Tibial nerve (tissue), 4 donors: ENCODE measurements around the gene SSH2. TPM values are rescaled to one million over a fixed set of nuclear protein-coding genes. Genes with fewer than 3 reads are reported as not detected.
"Not testable (repeated sequence)": the region's sequence is repeated elsewhere in the genome, so short reads cannot be mapped to it uniquely, and the experiment has no call there.

Experiments
- DNase-seq, 2 donors: peaks; one replicate each; pipeline ENCODE4 v3.0.0-alpha.2; 2019; ENCODE audit warnings: low spot score in 2 of 2
- H3K27ac ChIP-seq, 4 donors: fragments of 200-600 bp; sonication (generic) in 3 of 4; one replicate each; pipeline ENCODE4 v1.5.1; 2017 to 2019; ENCODE audit warnings: mild to moderate bottlenecking in 1 of 4
- H3K27me3 ChIP-seq, 2 donors: fragments of 200-600 bp; sonication (generic) in 1 of 2; one replicate each; pipeline versions ENCODE4 v1.5.1 to v1.6.0; 2017 to 2019
- H3K36me3 ChIP-seq, 3 donors: fragments of 200-600 bp; sonication (generic); one replicate each; pipeline ENCODE4 v1.5.1; 2018 to 2019
- H3K4me1 ChIP-seq, 4 donors: fragments of 200-600 bp; sonication (generic) in 3 of 4; one replicate each; pipeline ENCODE4 v1.5.1; 2017 to 2019
- H3K4me3 ChIP-seq, 4 donors: fragments of 200-600 bp; sonication (generic) in 3 of 4; one replicate each; pipeline ENCODE4 v1.5.1; 2017 to 2019; ENCODE audit warnings: mild to moderate bottlenecking in 1 of 4, moderate library complexity in 1 of 4
- H3K9me3 ChIP-seq, 4 donors: fragments of 200-600 bp; sonication (generic) in 3 of 4; one replicate each; pipeline ENCODE4 v1.5.1; 2017 to 2019
- EP300 ChIP-seq, 2 donors: sonication (generic); formaldehyde crosslinking; IDR thresholded peaks; one replicate each; pipeline ENCODE4 v1.6.1; 2017; ENCODE audit warnings: antibody characterized with exemption in 2 of 2, mild to moderate bottlenecking in 1 of 2
- POLR2A ChIP-seq, 2 donors: fragments of 450-650 bp; IDR thresholded peaks; one replicate each; pipeline ENCODE4 v1.6.1; 2017; ENCODE audit warnings: antibody characterized with exemption in 2 of 2, mild to moderate bottlenecking in 2 of 2, moderate library complexity in 2 of 2
- WGBS, 2 donors: methylation state at CpG; one replicate each; pipeline ENCODE4 v1.1.5; 2018; 5-methylcytosine and 5-hydroxymethylcytosine counted together
- total RNA-seq, 4 donors: library from RNA; depleted of rRNA; stranded (reverse); fragments of >200 nt; gene quantifications; one replicate each; pipeline ENCODE4 v1.1.0, GENCODE V29; 2016
- TF ChIP-seq, protein P1 (sequence below), 5 experiments: fragments of 200-600 bp in 3 of 5; fragments of 450-650 bp in 2 of 5; sonication (generic) in 3 of 5; IDR thresholded peaks; one replicate each; pipeline ENCODE4 v1.5.1; 2016 to 2019; ENCODE audit warnings: antibody characterized with exemption in 5 of 5, mild to moderate bottlenecking in 3 of 5, moderate library complexity in 2 of 5

Gene SSH2
- total RNA-seq, 4 donors from 2014 or later = 51.3 to 67.1 (median 55.7) TPM

DNA sequence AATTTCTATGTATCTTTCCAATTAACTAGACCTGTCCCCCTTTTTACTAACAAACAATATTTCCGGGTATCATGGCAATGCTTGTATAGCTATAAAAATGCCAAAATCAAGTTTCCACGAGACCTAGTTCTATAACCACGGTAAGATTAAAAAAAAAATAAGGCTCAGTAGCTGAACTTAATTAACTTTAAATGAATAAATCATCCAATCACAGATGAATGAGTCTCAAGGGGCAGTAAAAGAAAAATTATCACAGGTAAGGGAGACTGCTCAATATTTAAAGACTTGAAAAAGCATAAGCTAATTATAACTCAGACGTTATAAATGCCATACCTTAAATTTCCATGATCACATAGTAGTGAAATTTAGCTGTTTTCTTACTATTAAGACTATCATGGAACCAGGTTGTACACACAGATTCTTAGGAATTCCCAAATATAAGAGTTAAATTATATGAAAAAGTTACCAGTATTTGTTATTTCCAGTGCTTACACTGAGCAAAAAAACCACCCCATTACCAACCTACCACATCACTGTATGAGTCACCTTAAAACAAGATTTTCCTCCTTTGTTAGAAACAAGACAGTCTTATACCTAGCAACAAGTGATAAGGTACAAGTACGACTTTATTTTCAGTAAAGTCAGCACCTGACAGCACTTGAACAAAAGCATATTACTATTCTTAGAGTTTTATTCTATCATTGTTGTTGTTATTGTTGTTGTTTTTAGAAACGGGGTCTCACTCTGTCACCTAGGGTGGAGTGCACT lies 20.6 kb downstream of the SSH2 start:
- H3K9me3 ChIP-seq = peaks cover 0 to 5% (median 0%) of the 10 kb centered on the region in 4 donors
- no peak for DNase-seq
- H3K4me3 ChIP-seq = no peak overlapping the region
- 86 to 91% methylated on average over 6 of the region's 6 CpGs for WGBS, 2 donors
- no peaks in the 10 kb centered on the region for H3K27me3 ChIP-seq
- no peaks in the 10 kb centered on the region for H3K4me1 ChIP-seq
- TF ChIP-seq, protein P1, sequence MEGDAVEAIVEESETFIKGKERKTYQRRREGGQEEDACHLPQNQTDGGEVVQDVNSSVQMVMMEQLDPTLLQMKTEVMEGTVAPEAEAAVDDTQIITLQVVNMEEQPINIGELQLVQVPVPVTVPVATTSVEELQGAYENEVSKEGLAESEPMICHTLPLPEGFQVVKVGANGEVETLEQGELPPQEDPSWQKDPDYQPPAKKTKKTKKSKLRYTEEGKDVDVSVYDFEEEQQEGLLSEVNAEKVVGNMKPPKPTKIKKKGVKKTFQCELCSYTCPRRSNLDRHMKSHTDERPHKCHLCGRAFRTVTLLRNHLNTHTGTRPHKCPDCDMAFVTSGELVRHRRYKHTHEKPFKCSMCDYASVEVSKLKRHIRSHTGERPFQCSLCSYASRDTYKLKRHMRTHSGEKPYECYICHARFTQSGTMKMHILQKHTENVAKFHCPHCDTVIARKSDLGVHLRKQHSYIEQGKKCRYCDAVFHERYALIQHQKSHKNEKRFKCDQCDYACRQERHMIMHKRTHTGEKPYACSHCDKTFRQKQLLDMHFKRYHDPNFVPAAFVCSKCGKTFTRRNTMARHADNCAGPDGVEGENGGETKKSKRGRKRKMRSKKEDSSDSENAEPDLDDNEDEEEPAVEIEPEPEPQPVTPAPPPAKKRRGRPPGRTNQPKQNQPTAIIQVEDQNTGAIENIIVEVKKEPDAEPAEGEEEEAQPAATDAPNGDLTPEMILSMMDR (IDR thresholded peaks at IDR 0.05) = no peak
- TF ChIP-seq POLR2A (IDR thresholded peaks at IDR 0.05) (no peak), EP300 (IDR thresholded peaks at IDR 0.05) (no peak)
- no peak overlapping the region for H3K27ac ChIP-seq
- H3K36me3 ChIP-seq = peaks cover 0 to 4% (median 0%) of the 10 kb centered on the region in 3 donors

DNA sequence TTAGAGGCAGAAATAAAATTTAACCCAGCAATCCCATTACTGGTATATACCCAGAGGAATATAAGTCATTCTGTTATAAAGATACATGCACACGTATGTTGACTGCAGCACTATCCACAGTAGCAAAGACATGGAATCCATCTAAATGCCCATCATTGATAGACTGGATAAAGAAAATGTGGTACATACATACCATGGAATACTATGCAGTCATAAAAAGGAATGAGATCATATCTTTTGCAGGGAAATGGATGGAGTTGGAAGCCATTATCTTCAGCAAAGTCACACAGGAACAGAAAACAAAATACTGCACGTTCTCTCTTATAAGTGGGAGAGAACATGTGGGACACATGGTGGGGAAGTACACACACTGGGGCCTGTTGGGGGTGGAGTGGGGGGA lies 23.1 kb downstream of the SSH2 start:
- Histone ChIP-seq H3K27ac (no peak overlapping the region), H3K36me3 (peaks cover 0 to 4% (median 0%) of the 10 kb centered on the region in 3 donors), H3K4me3 (no peak overlapping the region), H3K4me1 (no peaks in the 10 kb centered on the region), H3K27me3 (no peaks in the 10 kb centered on the region), H3K9me3 (peaks cover 0 to 5% (median 0%) of the 10 kb centered on the region in 4 donors)
- no peak for DNase-seq
- WGBS, 2 donors = 95 to 96% methylated on average over 2 of the region's 2 CpGs
- TF ChIP-seq, protein P1 (IDR thresholded peaks at IDR 0.05) = no peak
- TF ChIP-seq EP300 (IDR thresholded peaks at IDR 0.05) (no peak), POLR2A (IDR thresholded peaks at IDR 0.05) (no peak)

DNA sequence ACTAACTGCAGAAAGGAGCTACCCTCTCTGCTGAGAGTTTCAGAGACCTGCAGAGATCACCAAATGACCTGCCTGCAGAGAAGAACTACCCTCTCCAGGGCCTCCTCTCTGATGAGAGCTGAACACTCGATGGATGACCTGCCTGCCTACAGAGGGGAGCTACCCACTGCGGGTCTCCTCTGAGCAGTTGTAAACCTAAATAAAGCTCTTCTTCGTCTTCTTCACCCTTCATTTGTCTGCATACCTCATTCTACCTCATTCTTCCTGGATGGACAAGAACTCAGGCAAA lies 24.2 kb downstream of the SSH2 start:
- no peak for DNase-seq
- TF ChIP-seq POLR2A (IDR thresholded peaks at IDR 0.05) = no peak
- TF ChIP-seq EP300 (IDR thresholded peaks at IDR 0.05) = no peak
- TF ChIP-seq, protein P1 (IDR thresholded peaks at IDR 0.05) = no peak
- Histone ChIP-seq H3K27me3 (no peaks in the 10 kb centered on the region), H3K4me3 (no peak overlapping the region), H3K27ac (no peak overlapping the region), H3K9me3 (peaks cover 0 to 5% (median 0%) of the 10 kb centered on the region in 4 donors), H3K36me3 (peaks cover 0 to 4% (median 0%) of the 10 kb centered on the region in 3 donors), H3K4me1 (no peaks in the 10 kb centered on the region)
- 96 to 98% methylated on average over 3 of the region's 3 CpGs for WGBS, 2 donors

DNA sequence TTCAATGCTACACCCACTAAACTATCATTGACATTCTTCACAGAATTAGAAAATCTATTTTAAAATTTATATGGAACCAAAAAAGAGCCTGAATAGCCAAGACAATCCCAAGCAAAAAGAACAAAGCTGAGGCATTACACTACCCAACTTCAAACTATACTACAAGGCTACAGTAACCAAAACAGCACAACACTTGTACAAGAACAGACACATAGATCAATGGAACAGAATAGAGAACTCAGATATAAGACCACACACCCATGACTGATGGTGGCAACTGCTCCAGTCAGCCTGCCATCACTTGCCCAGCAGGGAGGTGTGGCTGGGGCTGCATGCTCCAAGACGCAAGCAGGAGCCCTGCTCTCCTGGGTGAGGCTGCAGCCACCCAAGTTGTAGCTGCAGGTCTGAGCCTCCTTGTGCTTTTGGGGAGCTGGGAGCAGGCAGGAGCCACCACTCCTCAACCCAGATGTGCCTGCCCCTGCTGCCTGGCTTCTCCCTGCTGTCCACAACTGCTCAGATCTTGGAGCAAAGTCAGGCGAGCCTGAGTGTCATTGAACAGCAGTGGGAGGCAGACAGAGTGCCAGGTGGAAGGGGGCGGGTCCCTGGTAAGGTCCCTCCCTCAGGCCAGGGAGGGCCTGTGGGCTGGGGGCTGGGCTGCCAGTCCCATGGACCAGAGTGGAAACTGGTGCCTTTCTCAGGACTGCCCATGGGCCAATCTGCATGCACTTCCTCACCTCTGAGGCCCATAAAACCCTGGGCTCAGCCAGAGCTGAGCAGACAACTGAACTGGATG lies 24.7 kb downstream of the SSH2 start:
- Histone ChIP-seq H3K36me3 (peaks cover 0 to 4% (median 0%) of the 10 kb centered on the region in 3 donors), H3K27me3 (no peaks in the 10 kb centered on the region), H3K27ac (no peak overlapping the region), H3K9me3 (peaks cover 0 to 5% (median 0%) of the 10 kb centered on the region in 4 donors), H3K4me1 (no peaks in the 10 kb centered on the region), H3K4me3 (no peak overlapping the region)
- TF ChIP-seq, protein P1 (IDR thresholded peaks at IDR 0.05) = no peak
- TF ChIP-seq POLR2A (IDR thresholded peaks at IDR 0.05) = no peak
- no peak for TF ChIP-seq EP300 (IDR thresholded peaks at IDR 0.05)
- 100% methylated on average over 1 to 3 of the region's 3 CpGs for WGBS, 2 donors
- DNase-seq = no peak

DNA sequence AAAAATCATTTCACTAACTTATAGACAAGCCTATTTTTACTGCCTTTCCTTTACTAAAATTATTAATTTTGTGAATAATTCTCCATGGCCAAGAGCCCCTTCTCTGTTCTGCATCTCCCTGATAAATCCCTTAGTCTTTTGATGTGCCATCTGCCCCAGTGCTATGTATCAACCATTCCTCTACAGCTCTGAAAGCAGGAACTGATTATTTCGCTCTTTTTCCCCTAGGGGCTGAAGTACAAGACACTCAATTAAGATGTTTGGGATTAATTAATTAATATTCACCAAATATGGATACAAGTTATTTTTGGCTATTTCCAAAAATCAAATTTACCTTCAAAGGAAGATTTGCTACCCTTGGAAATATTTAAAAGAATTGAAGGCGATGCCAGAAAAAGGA lies 26.6 kb downstream of the SSH2 start:
- Histone ChIP-seq H3K4me3 (no peak overlapping the region), H3K27ac (no peak overlapping the region), H3K9me3 (peaks cover 0 to 5% (median 0%) of the 10 kb centered on the region in 4 donors), H3K36me3 (peaks cover 0 to 4% (median 0%) of the 10 kb centered on the region in 3 donors), H3K4me1 (no peaks in the 10 kb centered on the region), H3K27me3 (no peaks in the 10 kb centered on the region)
- DNase-seq = no peak
- 94 to 95% methylated on average over 2 of the region's 2 CpGs for WGBS, 2 donors
- TF ChIP-seq, protein P1 (IDR thresholded peaks at IDR 0.05) = no peak

DNA sequence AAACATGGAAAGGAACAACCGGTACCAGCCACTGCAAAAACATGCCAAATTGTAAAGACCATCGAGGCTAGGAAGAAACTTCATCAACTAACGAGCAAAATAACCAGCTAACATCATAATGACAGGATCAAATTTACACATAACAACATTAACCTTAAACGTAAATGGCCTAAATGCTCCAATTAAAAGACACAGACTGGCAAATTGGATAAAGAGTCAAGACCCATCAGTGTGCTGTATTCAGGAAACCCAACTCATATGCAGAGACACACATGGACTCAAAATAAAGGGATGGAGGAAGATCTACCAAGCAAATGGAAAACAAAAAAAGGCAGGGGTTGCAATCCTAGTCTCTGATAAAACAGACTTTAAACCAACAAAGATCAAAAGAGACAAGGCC lies 32.9 kb downstream of the SSH2 start:
- not testable (repeated sequence) for H3K27ac ChIP-seq, H3K9me3 ChIP-seq, DNase-seq, H3K4me3 ChIP-seq, H3K4me1 ChIP-seq, H3K27me3 ChIP-seq, H3K36me3 ChIP-seq
- WGBS, 2 donors = 89 to 92% methylated on average over 4 of the region's 4 CpGs
